ENCODE measurements around the gene DNAJC12. TPM values are rescaled to one million over a fixed set of nuclear protein-coding genes. Genes with fewer than 3 reads are reported as not detected.

DNAJC12 gene
- total RNA-seq, 2 experiments from 2014 or later = 29.1 to 32.5 TPM

DNA sequence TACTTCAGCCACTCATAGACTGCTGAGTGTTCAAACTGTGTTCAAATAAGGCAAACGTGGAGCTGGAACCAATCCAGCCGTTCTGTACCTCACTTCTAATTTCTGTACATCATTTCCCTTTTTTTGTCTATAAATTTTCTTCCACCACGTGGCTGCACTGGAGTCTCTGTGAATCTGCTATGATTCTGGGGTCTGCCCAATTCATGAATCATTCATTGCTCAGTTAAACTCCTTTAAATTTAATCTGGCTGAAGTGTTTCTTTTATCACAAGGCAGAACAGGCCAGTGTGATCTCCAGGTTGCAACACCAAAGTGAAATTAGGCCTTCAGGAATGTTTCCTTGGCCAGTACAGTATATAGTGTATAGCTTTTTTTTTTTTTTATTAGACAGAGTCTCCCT, 53.5 kb downstream of the DNAJC12 start:
- no peak for ATAC-seq
- intact Hi-C loops (cut with micrococcal nuclease) = loop anchor here (5.0 kb wide), 1 partner anchor 117 kb away; no protein-coding TSS in a partner anchor

DNA sequence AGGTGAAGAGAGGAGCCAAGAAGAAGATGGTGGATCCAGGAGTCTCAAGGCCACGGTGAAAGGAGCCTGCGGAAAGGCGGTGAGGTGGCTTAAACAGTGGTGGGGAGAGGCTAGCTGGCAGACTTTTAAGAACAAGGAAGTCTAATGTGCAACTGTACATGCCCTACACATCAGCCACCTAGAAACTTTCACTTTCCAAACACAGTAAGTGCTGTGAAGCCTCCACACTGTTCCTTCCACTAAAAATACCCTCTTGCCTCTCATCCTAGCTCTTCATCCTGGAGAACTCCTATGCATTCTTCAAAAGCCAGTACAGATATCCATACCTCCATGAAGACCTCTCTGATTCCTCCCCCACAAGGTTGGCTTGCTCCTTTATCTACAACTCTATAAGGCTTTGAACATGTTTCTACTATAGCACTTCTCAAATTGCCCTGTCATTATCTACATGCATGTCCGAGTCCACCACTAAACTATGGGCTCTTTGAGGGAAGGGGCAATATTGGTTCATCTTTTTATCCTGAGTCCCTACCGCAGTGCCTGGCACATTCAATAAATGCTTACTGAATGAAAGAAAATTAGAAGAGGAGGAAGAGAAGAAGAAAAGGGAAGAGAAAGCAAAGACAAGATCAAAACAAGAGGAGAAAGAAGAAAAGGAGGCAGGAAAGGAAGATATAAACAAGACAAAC, 54.2 kb downstream of the DNAJC12 start:
- H3K27ac Mint-ChIP-seq = peak overlapping the region; percentile 41
- ChIA-PET CTCF (interaction anchor here (2.3 to 3.5 kb wide), 2 partner anchors 86 to 117 kb away, joined by 9 to 18 read pairs; partner anchors contain the start of gene CTNNA3), POLR2A (no interaction called here)
- TF ChIP-seq, protein P1, sequence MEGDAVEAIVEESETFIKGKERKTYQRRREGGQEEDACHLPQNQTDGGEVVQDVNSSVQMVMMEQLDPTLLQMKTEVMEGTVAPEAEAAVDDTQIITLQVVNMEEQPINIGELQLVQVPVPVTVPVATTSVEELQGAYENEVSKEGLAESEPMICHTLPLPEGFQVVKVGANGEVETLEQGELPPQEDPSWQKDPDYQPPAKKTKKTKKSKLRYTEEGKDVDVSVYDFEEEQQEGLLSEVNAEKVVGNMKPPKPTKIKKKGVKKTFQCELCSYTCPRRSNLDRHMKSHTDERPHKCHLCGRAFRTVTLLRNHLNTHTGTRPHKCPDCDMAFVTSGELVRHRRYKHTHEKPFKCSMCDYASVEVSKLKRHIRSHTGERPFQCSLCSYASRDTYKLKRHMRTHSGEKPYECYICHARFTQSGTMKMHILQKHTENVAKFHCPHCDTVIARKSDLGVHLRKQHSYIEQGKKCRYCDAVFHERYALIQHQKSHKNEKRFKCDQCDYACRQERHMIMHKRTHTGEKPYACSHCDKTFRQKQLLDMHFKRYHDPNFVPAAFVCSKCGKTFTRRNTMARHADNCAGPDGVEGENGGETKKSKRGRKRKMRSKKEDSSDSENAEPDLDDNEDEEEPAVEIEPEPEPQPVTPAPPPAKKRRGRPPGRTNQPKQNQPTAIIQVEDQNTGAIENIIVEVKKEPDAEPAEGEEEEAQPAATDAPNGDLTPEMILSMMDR (IDR thresholded peaks at IDR 0.05) = no peak
- peaks cover 31% of the 10 kb centered on the region for H3K4me1 Mint-ChIP-seq (ENCODE audit: low read depth)
- intact Hi-C loops (cut with micrococcal nuclease) = loop anchor here (5.0 kb wide), 1 partner anchor 116 kb away; no protein-coding TSS in a partner anchor
- H3K9me3 Mint-ChIP-seq = no peaks in the 10 kb centered on the region
- no peak overlapping the region for H3K4me3 Mint-ChIP-seq
- DNase-seq (no peak), ATAC-seq (peak; percentile 47)
- no peaks in the 10 kb centered on the region for H3K36me3 Mint-ChIP-seq (ENCODE audit: low read depth)
- H3K27me3 Mint-ChIP-seq = no peaks in the 10 kb centered on the region

More for the DNA sequence above, 53.5 kb downstream of the DNAJC12 start:
- ChIA-PET CTCF (interaction anchor here (2.3 to 3.5 kb wide), 2 partner anchors 87 to 118 kb away, joined by 9 to 18 read pairs; partner anchors contain the start of gene CTNNA3), POLR2A (interaction anchor here (0.5 kb wide), 1 partner anchor 44 kb away, joined by 3 read pairs; no protein-coding TSS in a partner anchor)
- Mint-ChIP-seq H3K4me3 (no peak overlapping the region), H3K27ac (no peak overlapping the region), H3K27me3 (no peaks in the 10 kb centered on the region), H3K36me3 (ENCODE audit: low read depth) (no peaks in the 10 kb centered on the region), H3K4me1 (ENCODE audit: low read depth) (peaks cover 35% of the 10 kb centered on the region), H3K9me3 (no peaks in the 10 kb centered on the region)
- DNase-seq = no peak
- TF ChIP-seq, protein P1 (IDR thresholded peaks at IDR 0.05) = no peak

DNA sequence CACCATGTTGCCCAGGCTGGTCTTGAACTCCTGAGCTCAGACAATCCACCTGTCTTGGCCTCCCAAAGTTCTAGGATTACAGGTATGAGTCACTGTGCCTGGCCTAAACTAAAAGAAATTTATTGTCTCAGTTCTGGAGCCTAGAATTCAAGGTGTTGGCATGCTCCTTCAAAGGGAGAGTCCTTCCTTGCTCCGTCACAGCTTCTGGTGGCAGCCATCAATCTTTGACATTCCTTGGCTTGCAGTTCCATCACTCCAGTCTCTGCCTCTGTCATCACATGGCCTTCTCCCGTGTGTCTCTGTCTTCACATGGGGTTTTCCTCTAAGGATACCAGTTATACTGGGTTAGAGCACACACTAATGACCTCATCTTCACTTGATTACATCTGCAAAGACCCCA, 55.5 kb downstream of the DNAJC12 start:
- no peak overlapping the region for H3K27ac Mint-ChIP-seq
- intact Hi-C loops (cut with micrococcal nuclease) = loop anchor here (5.0 kb wide), 1 partner anchor 115 kb away; no protein-coding TSS in a partner anchor
- ChIA-PET POLR2A (no interaction called here), CTCF (interaction anchor here (0.9 to 7.3 kb wide), 4 partner anchors 16 to 117 kb away, joined by 3 to 225 read pairs (median 32); partner anchors contain the start of gene CTNNA3)
- no peaks in the 10 kb centered on the region for H3K27me3 Mint-ChIP-seq
- no peaks in the 10 kb centered on the region for H3K9me3 Mint-ChIP-seq
- no peaks in the 10 kb centered on the region for H3K36me3 Mint-ChIP-seq (ENCODE audit: low read depth)
- H3K4me1 Mint-ChIP-seq (ENCODE audit: low read depth) = peaks cover 23% of the 10 kb centered on the region
- TF ChIP-seq, protein P1 (IDR thresholded peaks at IDR 0.05) = no peak
- no peak overlapping the region for H3K4me3 Mint-ChIP-seq
- DNase-seq (no peak), ATAC-seq (no peak)

DNA sequence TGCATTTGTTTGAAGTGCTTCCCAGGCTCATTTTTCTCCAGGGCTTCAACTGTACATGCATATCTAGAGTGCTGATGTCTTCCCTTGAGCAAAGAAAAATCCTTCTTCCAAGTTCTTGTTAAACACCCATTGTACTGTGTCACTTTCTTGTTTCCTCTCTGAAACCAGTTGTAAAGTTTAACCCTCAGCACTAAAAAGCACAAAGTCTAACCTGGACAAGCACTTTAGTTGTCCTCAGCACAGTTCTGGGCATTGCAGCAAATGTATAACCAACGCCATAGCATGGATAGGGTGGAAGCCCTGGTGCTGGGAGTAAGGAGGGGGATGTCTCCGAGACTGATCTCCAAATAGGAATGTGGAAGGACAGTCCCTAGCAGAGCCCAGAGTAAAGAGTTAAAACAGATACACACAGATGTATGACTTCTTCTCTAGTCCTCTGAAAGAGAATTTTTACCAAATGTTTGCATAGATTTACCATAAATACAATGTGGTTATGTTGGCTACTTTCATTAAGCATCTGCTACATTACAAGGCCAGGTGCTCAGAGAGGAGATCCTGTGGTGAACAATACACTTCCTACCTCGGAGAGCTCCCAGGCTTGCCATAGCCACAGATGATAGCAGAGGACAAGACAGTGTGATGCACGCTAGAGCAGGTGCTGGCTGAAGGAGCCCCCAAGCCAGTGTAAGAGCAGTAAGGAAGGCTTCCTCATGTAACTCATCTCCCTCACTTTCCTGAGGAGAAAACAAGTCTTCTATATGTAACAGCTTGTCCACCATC, 57.0 kb downstream of the DNAJC12 start:
- Mint-ChIP-seq H3K36me3 (ENCODE audit: low read depth) (no peaks in the 10 kb centered on the region), H3K4me3 (no peak overlapping the region), H3K4me1 (ENCODE audit: low read depth) (peaks cover 23% of the 10 kb centered on the region), H3K9me3 (no peaks in the 10 kb centered on the region), H3K27ac (no peak overlapping the region), H3K27me3 (no peaks in the 10 kb centered on the region)
- DNase-seq (no peak), ATAC-seq (no peak)
- ChIA-PET CTCF (interaction anchor here (0.6 to 7.3 kb wide), 26 partner anchors 8 to 432 kb away, joined by 3 to 225 read pairs (median 4); partner anchors contain the start of gene CTNNA3), POLR2A (interaction anchor here (0.6 kb wide), 1 partner anchor 10 kb away, joined by 3 read pairs; no protein-coding TSS in a partner anchor)
- intact Hi-C loops (cut with micrococcal nuclease) = loop anchor here (5.0 kb wide), 1 partner anchor 114 kb away; no protein-coding TSS in a partner anchor
- TF ChIP-seq, protein P1 (IDR thresholded peaks at IDR 0.05) = no peak
